ENCODE measurements around the gene MTMR2.
"Not testable (repeated sequence)": the region's sequence is repeated elsewhere in the genome, so short reads cannot be mapped to it uniquely, and the experiment has no call there.

MTMR2 gene

DNA sequence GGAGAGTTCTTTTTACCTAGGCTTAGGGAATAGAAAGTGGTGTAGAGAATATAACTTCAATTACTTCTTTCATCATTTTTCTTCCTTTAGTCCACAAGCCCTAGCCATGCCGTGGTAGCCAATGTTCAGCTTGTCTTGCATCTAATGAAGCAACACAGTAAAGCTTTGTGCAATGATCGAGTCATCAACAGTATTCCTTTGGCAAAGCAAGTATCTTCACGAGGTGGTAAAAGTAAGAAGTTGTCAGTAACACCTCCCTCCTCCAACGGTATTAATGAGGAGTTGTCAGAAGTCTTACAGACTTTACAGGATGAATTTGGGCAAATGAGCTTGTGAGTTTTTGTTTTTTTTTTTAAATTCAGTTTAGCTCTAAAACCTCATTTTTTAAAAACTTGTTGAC is 96.2 kb downstream of the MTMR2 start:
- no peak overlapping the region for H3K27ac ChIP-seq (ENCODE audit: low read depth, low read length)
- peaks cover 13% of the 10 kb centered on the region for H3K36me3 ChIP-seq (ENCODE audit: insufficient read depth, low read length)
- H3K79me2 ChIP-seq (ENCODE audit: control insufficient read depth, insufficient read depth, low read length, unreplicated experiment), result no peaks in the 10 kb centered on the region
- no peak overlapping the region for H2AFZ ChIP-seq (ENCODE audit: low read length, unreplicated experiment)
- H3K27me3 ChIP-seq (ENCODE audit: insufficient read depth, low read length), result no peaks in the 10 kb centered on the region
- H3K4me3 ChIP-seq (ENCODE audit: low read depth, low read length), result no peak overlapping the region
- H3K4me1 ChIP-seq (ENCODE audit: control insufficient read depth, insufficient read depth, low read length, unreplicated experiment), result peaks cover 6% of the 10 kb centered on the region

- H3K27me3 ChIP-seq (ENCODE audit: insufficient read depth, low read length), result no peaks in the 10 kb centered on the region
- H2AFZ ChIP-seq (ENCODE audit: low read length, unreplicated experiment), result no peak overlapping the region
- no peak overlapping the region for H3K4me3 ChIP-seq (ENCODE audit: low read depth, low read length)
- H3K27ac ChIP-seq (ENCODE audit: low read depth, low read length), result no peak overlapping the region
- H3K79me2 ChIP-seq (ENCODE audit: control insufficient read depth, insufficient read depth, low read length, unreplicated experiment), result no peaks in the 10 kb centered on the region
- H3K4me1 ChIP-seq (ENCODE audit: control insufficient read depth, insufficient read depth, low read length, unreplicated experiment), result peaks cover 9% of the 10 kb centered on the region
- H3K36me3 ChIP-seq (ENCODE audit: insufficient read depth, low read length), result peaks cover 21% of the 10 kb centered on the region; the same call in 1 of the 2 replicates
Observed at GRCh38 chr11:95821640-95822039, 102.3 kb downstream of the MTMR2 start.

DNA sequence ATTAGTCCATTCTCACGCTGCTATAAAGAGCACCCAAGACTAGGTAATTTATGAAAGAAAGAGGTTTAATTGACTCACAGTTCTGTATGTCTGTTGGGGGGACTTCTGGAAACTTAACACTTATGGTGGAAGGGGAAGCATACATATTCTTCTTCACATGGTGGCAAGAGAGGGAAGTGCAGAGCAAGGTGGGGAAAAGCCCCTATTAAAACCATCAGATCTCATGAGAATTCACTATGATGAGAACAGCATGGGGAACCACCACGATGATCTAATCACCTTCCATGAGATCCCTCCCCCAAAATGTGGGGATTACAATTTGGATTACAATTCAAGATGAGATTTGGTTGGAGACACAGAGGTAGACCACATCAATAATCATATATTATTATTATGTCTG is 107.9 kb downstream of the MTMR2 start:
- Histone ChIP-seq H3K4me1 (ENCODE audit: control insufficient read depth, insufficient read depth, low read length, unreplicated experiment) (peaks cover 1% of the 10 kb centered on the region), H3K79me2 (ENCODE audit: control insufficient read depth, insufficient read depth, low read length, unreplicated experiment) (no peaks in the 10 kb centered on the region), H3K27ac (ENCODE audit: low read depth, low read length) (no peak overlapping the region), H3K27me3 (ENCODE audit: insufficient read depth, low read length) (no peaks in the 10 kb centered on the region), H2AFZ (ENCODE audit: low read length, unreplicated experiment) (no peak overlapping the region), H3K4me3 (ENCODE audit: low read depth, low read length) (no peak overlapping the region), H3K36me3 (ENCODE audit: insufficient read depth, low read length) (peaks cover 13% of the 10 kb centered on the region; the same call in 1 of the 2 replicates)

DNA sequence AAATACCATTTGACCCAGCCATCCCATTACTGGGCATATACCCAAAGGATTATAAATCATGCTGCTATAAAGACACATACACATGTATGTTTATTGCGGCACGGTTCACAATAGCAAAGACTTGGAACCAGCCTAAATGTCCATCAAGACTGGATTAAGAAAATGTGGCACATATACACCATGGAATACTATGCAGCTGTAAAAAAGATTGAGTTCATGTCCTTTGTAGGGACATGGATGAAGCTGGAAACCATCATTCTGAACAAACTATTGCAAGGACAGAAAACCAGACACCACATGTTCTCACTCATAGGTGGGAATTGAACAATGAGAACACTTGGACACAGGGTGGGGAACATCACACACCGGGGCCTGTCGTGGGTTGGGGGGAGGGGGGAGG is 112.9 kb downstream of the MTMR2 start:
- H3K79me2 ChIP-seq (ENCODE audit: control insufficient read depth, insufficient read depth, low read length, unreplicated experiment); H3K27me3 ChIP-seq (ENCODE audit: insufficient read depth, low read length); H2AFZ ChIP-seq (ENCODE audit: low read length, unreplicated experiment); H3K4me3 ChIP-seq (ENCODE audit: low read depth, low read length); H3K36me3 ChIP-seq (ENCODE audit: insufficient read depth, low read length); H3K4me1 ChIP-seq (ENCODE audit: control insufficient read depth, insufficient read depth, low read length, unreplicated experiment); H3K27ac ChIP-seq (ENCODE audit: low read depth, low read length): not testable (repeated sequence)

GRCh38 chr11:95806464-95806863 is 117.4 kb downstream of the MTMR2 start:
- H3K27ac ChIP-seq (ENCODE audit: low read depth, low read length); H3K4me3 ChIP-seq (ENCODE audit: low read depth, low read length); H3K79me2 ChIP-seq (ENCODE audit: control insufficient read depth, insufficient read depth, low read length, unreplicated experiment); H3K27me3 ChIP-seq (ENCODE audit: insufficient read depth, low read length); H3K4me1 ChIP-seq (ENCODE audit: control insufficient read depth, insufficient read depth, low read length, unreplicated experiment); H2AFZ ChIP-seq (ENCODE audit: low read length, unreplicated experiment): not testable (repeated sequence)
- H3K36me3 ChIP-seq (ENCODE audit: insufficient read depth, low read length), result peaks cover 18% of the 10 kb centered on the region

DNA sequence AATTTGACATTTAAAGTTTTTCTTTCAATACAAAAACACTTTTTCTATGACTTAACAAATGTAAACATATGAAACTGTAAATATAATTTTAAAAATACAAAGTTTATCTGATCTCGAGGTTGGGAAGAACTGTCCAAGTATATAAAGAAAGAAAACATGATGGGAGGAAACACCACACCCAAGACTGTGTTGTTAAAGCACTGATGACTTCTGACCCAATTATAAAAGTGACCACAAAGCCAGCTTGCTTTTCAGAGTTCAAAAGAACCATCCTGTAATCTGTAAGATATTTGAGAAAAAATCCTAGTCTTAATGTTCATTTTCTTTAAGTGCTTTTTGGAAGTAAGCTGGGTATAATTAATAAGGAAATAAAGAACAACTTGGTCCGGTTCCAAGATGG is 118.0 kb downstream of the MTMR2 start:
- no peak overlapping the region for H3K27ac ChIP-seq (ENCODE audit: low read depth, low read length)
- no peaks in the 10 kb centered on the region for H3K27me3 ChIP-seq (ENCODE audit: insufficient read depth, low read length)
- no peaks in the 10 kb centered on the region for H3K4me1 ChIP-seq (ENCODE audit: control insufficient read depth, insufficient read depth, low read length, unreplicated experiment)
- H3K79me2 ChIP-seq (ENCODE audit: control insufficient read depth, insufficient read depth, low read length, unreplicated experiment), result no peaks in the 10 kb centered on the region
- H2AFZ ChIP-seq (ENCODE audit: low read length, unreplicated experiment), result no peak overlapping the region
- H3K4me3 ChIP-seq (ENCODE audit: low read depth, low read length), result no peak overlapping the region
- peaks cover 21% of the 10 kb centered on the region for H3K36me3 ChIP-seq (ENCODE audit: insufficient read depth, low read length)

- Histone ChIP-seq H3K4me3 (ENCODE audit: low read depth, low read length) (no peak overlapping the region), H3K27ac (ENCODE audit: low read depth, low read length) (no peak overlapping the region), H2AFZ (ENCODE audit: low read length, unreplicated experiment) (no peak overlapping the region), H3K4me1 (ENCODE audit: control insufficient read depth, insufficient read depth, low read length, unreplicated experiment) (no peaks in the 10 kb centered on the region), H3K27me3 (ENCODE audit: insufficient read depth, low read length) (no peaks in the 10 kb centered on the region), H3K36me3 (ENCODE audit: insufficient read depth, low read length) (peaks cover 24% of the 10 kb centered on the region), H3K79me2 (ENCODE audit: control insufficient read depth, insufficient read depth, low read length, unreplicated experiment) (no peaks in the 10 kb centered on the region)
Observed at GRCh38 chr11:95803973-95804372, 119.9 kb downstream of the MTMR2 start.

GRCh38 chr11:95802806-95803205 is 121.1 kb downstream of the MTMR2 start:
- H3K27me3 ChIP-seq (ENCODE audit: insufficient read depth, low read length), result no peaks in the 10 kb centered on the region
- peaks cover 24% of the 10 kb centered on the region for H3K36me3 ChIP-seq (ENCODE audit: insufficient read depth, low read length)
- H3K4me3 ChIP-seq (ENCODE audit: low read depth, low read length), result no peak overlapping the region
- no peaks in the 10 kb centered on the region for H3K79me2 ChIP-seq (ENCODE audit: control insufficient read depth, insufficient read depth, low read length, unreplicated experiment)
- H3K4me1 ChIP-seq (ENCODE audit: control insufficient read depth, insufficient read depth, low read length, unreplicated experiment), result no peaks in the 10 kb centered on the region
- no peak overlapping the region for H2AFZ ChIP-seq (ENCODE audit: low read length, unreplicated experiment)
- no peak overlapping the region for H3K27ac ChIP-seq (ENCODE audit: low read depth, low read length)

- Histone ChIP-seq H3K4me3 (ENCODE audit: low read depth, low read length) (no peak overlapping the region), H3K79me2 (ENCODE audit: control insufficient read depth, insufficient read depth, low read length, unreplicated experiment) (peaks cover 12% of the 10 kb centered on the region), H3K27ac (ENCODE audit: low read depth, low read length) (no peak overlapping the region), H3K27me3 (ENCODE audit: insufficient read depth, low read length) (no peaks in the 10 kb centered on the region), H2AFZ (ENCODE audit: low read length, unreplicated experiment) (no peak overlapping the region), H3K4me1 (ENCODE audit: control insufficient read depth, insufficient read depth, low read length, unreplicated experiment) (no peaks in the 10 kb centered on the region), H3K36me3 (ENCODE audit: insufficient read depth, low read length) (peaks cover 13% of the 10 kb centered on the region)
Observed at GRCh38 chr11:95800438-95800837, 123.5 kb downstream of the MTMR2 start.

GRCh38 chr11:95799546-95799945 is 124.4 kb downstream of the MTMR2 start:
- Histone ChIP-seq H3K4me3 (ENCODE audit: low read depth, low read length) (no peak overlapping the region), H3K4me1 (ENCODE audit: control insufficient read depth, insufficient read depth, low read length, unreplicated experiment) (no peaks in the 10 kb centered on the region), H3K27ac (ENCODE audit: low read depth, low read length) (no peak overlapping the region), H3K79me2 (ENCODE audit: control insufficient read depth, insufficient read depth, low read length, unreplicated experiment) (peaks cover 19% of the 10 kb centered on the region), H3K36me3 (ENCODE audit: insufficient read depth, low read length) (peaks cover 9% of the 10 kb centered on the region), H2AFZ (ENCODE audit: low read length, unreplicated experiment) (no peak overlapping the region), H3K27me3 (ENCODE audit: insufficient read depth, low read length) (no peaks in the 10 kb centered on the region)

- H3K4me1 ChIP-seq (ENCODE audit: control insufficient read depth, insufficient read depth, low read length, unreplicated experiment), result peaks cover 17% of the 10 kb centered on the region
- H3K27ac ChIP-seq (ENCODE audit: low read depth, low read length), result no peak overlapping the region
- peaks cover 6% of the 10 kb centered on the region; the same call in 1 of the 2 replicates for H3K36me3 ChIP-seq (ENCODE audit: insufficient read depth, low read length)
- H3K4me3 ChIP-seq (ENCODE audit: low read depth, low read length), result no peak overlapping the region
- H2AFZ ChIP-seq (ENCODE audit: low read length, unreplicated experiment), result no peak overlapping the region
- peaks cover 48% of the 10 kb centered on the region for H3K79me2 ChIP-seq (ENCODE audit: control insufficient read depth, insufficient read depth, low read length, unreplicated experiment)
- no peaks in the 10 kb centered on the region for H3K27me3 ChIP-seq (ENCODE audit: insufficient read depth, low read length)
Observed at GRCh38 chr11:95796501-95796900, 127.4 kb downstream of the MTMR2 start.

Measured in ACC112 (cell line).